ENCODE data around the gene CD274.

Gene CD274

DNA sequence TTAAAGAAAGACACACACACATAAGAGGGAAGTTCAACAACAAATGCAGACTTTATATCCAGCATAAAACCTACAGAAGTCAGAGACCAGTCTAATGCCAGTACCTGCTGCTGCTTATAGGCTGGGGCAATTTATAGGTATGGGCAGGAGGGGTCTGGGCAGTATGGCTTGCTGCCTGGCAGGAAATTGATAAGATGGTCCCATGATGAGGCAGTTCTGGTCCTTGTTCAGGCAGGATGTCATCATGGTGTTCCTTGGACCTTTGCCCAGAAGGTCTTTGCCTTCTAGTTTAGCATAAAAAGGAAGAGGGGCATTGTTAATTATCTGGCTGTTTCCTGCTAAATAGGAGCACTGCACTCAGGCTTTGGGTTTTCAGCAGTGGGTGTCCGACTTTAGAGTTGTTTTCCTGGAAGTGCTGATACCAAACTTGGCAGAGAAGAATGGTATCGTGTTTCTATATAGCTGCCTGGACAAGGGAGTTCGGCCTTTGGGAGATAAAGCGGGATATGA lies 49.6 kb downstream of the CD274 start:
- DNase-seq (ENCODE audit: low read depth in 2 of 2): no peak

DNA sequence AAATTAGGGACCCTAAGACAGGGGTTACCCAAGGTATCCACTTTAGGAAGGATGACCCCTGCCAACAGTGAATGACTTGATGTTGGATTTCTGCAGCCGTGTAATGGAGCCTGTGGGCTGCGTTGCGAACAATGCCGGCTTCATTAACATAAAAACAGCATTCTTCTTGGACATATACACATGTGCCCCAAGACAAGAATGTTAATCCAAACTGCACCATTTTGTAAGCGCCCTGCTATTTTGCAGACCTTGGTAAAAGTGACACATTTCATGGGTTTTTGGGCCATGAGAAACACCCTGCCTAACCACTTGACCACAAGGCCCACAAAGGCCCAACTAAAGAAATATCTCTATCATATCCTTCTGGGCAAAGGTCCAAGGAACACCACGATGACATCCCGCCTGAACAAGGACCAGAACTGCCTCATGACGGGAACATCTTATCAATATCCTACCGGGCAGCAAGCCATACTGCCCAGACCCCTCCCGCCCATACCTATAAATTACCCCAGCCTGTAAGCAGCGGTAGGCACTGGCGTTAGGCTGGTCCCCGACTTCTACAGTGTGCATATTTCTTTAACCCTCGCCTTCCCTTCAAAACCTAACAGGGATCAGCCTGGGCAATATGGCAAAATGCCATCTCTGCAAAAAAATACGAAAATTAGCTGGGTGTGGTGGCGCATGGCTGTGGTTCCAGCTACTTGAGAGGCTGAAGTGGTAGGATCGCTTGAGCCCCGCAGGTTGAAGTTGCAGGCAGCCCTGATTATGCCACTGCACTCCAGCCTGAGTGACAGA lies 50.3 kb downstream of the CD274 start:
- no peak for DNase-seq (ENCODE audit: low read depth in 2 of 2)

DNA sequence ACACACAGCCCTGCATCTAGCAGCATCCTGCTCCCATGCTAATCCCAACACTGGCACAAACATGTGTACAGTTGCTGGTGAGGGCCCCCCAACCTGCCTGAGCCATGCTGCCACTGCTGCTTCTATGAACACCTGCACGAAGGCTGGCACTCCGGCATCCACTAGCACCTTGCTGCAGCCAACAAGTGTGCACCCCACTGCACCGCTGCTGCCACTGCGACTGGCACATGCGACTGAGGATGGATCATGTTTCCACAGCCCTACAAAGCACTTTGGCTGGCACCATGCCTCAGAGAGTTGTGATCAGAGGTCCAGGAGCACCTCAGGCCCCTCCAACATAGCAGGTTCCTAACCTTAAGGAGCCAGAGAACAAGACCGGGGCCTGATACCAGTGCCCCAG lies 52.2 kb downstream of the CD274 start:
- no peak for DNase-seq (ENCODE audit: low read depth in 2 of 2)

DNA sequence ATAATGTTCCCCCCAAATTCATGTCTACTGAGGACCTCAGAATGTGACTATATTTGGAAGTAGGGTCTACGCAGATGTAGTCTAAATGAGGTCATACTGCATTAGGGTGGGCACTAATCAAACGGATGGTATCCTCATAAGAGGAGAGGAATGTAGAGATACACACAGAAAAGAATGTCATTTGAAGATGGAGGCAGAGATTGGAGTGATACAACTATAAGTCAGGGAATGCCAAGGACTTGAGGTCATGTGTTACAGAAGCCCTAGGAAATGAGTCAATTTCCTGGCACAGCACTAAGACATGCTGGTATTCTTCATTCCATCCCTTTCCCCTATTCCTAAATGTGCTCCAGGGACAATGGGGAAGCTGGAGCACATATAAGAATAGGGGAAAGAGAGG lies 59.2 kb downstream of the CD274 start:
- DNase-seq (ENCODE audit: low read depth in 2 of 2): no peak

DNA sequence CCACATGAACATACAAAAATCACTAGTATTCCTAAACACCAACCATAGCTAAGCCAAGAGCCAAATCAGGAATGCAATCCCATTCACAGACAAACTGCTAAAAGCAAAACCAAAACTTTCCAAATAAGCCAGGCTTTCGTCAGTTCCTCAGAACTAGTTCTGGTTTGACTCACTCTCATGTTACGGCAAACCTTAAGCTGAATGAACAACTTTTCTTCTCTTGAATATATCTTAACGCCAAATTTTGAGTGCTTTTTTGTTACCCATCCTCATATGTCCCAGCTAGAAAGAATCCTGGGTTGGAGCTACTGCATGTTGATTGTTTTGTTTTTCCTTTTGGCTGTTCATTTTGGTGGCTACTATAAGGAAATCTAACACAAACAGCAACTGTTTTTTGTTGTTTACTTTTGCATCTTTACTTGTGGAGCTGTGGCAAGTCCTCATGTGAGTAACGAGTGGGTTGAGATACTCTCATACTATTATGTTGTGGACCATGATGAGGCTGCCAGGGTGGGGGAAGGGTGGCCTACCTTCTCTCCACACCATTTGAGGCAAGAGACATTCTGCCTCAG lies 60.1 kb downstream of the CD274 start, which contains the start of gene PDCD1LG2:
Gene PDCD1LG2 (plus strand): TSS at position 172 of the 572 bp plus-strand sequence. CDS start 12,016 bp downstream, outside the sequence.
- DNase-seq (ENCODE audit: low read depth in 2 of 2): peak in 1 of 2 experiments; percentile 41

DNA sequence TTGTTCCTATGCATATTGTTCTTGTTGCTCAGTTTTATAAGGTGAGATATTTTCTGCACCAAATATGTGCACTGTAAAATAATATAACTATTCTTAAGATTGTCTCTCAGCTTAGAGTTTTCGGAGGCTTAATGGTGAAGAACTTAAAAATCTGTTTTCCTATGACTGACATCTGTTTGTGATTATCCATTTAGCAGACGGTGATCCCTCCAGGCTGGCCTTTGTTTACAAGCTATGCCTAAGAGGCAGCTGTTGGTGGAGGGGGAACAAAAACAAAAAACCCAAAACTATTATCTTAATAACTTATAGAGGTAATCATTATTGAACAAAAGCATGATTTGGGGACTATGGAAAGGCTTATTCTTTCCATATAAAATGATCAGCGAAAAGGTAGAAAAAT lies 60.6 kb downstream of the CD274 start:
- DNase-seq (ENCODE audit: low read depth in 2 of 2): no peak

DNA sequence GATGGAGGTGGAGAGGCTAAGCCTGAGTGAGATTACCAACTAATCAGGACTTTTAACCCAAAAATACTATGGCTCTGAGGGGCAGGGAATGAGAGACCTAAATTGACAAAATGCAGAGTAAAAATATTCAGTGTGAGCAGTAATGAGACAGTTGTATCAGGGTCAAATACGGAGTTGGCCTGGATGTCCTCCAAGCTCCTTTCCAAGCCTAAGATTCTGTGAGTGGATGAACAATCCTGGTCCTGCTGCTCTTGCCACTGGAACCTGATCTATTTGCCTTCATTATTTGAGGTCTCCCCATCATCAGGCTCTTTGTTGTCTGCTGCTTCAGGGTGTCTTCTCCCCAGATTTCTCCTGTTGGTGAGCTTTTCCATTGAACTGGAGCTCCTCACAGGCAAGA lies 61.1 kb downstream of the CD274 start:
- DNase-seq (ENCODE audit: low read depth in 2 of 2): no peak

DNA sequence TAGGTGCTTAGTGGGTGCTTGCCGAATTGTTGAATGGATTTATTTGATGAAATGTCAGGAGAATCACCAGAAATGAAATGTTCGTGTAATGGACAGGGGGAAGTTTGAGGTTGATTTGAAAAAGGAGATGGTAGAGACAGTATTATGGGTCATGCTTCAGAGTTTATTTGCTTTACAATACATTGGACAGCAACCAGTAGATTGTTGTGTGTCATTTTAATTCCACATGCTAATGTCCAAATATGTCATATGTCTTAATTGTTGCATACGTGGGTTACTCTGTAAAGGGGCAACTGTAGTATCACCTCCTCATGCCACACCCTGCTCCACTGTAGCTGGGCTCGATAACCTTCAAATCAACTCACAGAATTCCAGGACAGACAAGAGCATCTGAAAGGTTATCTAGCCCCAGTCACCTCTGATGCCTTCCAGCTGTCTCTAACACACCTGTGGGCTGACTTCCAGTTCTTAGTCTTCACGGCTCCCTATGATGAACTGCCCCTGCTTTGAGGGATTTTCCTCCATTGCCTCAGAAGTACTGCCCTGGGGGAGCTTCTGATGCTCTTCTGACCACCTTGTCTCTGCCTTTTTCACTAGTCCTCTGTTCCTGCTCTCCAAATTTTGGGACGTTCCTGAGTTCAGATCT lies 61.7 kb downstream of the CD274 start:
- DNase-seq (ENCODE audit: low read depth in 2 of 2): no peak

DNA sequence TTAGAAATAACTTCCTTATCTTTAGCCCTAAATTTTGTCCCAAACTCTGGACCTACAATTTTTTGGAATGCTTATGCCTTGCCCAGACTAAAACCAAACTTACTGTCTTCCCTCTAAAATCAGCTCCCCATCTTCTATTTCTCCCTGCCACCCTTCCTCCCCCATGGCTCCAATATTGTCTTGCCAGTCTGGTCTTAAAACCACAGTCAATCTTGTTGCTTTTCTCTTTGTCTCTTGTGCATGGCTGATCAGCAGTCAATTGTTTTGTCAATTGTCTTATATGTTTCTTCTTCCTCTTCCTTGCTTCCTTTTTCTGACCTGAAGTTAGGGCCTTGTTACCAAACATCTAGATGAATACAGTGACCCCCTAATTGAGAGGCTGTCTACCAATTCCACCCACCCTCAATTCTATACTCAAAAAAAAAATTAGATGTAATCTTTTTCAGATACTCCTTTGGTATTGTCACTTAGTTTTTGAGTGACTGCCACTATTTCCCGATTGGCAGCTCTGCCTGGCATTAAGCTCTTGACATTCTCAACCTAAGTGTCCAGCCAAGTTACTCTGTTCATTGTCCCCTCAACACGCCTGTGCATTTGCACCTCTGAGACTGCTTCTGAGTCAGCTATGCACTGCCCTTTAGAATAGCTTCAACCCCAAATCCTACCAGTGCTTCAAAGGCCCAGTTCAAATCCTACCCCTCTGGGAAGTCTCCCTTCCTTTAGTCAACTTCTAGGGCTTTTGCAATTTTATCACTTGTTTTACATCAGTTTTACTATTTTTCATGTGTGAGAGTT lies 62.5 kb downstream of the CD274 start:
- no peak for DNase-seq (ENCODE audit: low read depth in 2 of 2)

DNA sequence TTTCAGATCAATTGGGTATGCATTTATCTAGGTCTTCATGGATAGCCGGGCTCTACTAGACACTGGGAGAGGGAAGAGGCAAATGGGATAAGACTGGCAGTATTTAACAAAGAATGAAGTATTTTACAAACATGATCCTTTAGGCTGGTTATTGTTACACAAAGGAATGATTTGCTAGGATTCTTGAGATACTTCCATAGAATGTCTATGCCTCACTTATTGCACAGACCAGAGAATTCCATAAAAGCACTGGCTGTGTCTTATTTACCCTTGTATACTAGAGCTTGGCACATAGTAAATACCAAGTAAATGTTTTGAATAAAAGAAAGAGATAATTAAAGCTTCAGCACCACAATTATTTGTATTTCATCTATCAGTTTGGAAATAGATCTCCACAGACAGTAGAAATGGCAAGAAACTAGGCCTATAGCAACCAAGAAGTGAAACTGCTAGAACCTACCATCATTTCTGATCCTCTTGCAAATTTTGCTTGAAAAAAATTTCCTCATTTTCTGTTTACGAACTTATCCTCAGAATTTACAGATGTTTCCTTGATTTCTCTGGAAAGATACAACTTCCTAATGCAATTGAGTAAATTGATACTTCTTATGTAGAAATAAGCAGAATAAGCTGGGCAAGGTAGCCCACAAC lies 63.7 kb downstream of the CD274 start:
- DNase-seq (ENCODE audit: low read depth in 2 of 2): no peak

DNA sequence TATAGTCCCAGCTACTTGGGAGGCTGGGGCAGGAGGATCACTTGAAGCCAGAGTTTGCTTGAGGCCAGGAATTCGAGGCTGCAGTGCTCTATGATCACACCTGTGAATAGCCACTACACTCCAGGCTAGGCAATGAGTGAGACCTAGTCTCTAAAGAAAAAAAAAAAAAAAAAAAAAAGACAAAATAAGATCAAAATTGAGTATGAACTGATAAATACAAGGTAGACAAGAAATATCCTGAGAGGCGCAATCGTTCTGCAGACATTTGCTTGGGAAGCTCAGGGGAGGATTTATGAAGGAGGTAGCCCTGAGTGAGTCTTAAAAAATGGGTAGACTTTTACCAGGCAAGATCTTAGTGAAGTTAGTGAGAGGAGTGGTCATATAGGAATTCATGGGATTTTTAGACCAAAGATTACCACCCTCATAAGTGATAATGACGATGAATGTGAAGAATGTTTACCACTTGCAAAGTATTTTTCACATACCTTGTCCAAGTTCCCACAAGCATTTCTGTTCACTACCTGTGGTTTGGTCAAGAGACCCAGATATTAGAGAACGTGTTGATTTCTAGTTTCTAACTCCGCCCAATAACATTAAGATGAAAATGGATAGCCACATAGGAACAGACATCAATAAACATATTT lies 64.4 kb downstream of the CD274 start:
- DNase-seq (ENCODE audit: low read depth in 2 of 2): no peak

DNA sequence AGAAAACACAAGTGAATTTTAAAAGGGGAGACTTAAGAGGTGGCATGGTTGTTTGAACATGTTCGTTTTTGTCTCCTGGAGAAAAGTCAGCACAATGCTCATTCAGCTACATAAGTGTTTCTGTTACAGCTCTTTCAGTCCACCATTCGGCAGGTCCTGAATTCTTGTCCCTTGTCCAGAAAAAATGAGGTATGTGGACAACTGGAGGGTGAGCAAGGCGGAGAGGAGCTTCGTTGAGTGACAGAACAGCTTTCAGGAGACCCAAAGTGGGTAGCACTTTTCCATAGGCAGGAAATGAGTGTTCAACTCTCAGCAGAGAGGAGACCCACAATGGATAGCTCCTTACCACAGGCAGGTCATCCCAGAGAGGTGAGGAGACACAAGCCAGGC lies 64.9 kb downstream of the CD274 start:
- DNase-seq (ENCODE audit: low read depth in 2 of 2): no peak

DNA sequence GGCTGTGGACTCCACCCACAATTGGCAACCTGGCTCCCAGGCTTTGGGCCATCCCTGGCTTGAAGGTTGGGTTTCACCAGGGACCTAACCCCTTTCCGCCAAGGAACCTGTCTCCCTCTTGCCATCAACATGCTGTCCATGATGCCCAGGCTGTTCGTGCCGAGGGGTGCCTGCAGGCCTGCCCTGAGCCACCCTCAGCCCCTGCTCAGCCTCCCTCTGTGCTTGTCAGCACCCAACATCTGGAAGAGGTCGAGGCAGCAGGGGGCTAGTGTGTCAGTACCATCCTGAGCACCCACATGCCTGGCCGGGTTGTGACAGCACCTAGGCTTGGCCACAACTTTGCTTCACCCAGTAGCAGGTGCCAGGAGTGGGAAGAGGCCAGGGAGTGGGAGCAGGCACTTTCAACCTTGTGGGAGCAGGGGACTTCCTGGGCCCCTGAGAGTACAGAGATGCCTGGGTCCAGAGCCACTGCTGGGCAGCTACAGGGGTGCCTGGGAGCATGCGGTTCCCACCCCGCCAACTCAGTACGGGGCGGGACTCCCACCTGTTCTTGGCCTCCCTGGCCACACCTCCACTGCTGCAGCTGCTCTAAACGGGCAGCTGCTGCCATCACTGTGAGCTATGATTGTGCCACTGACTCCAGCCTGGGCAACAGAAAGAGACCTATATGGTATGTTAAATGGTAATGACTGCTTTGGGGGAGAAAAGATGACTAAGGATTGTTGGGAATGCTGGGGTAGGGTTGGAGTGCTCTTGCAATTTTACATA lies 66.3 kb downstream of the CD274 start:
- no peak for DNase-seq (ENCODE audit: low read depth in 2 of 2)

DNA sequence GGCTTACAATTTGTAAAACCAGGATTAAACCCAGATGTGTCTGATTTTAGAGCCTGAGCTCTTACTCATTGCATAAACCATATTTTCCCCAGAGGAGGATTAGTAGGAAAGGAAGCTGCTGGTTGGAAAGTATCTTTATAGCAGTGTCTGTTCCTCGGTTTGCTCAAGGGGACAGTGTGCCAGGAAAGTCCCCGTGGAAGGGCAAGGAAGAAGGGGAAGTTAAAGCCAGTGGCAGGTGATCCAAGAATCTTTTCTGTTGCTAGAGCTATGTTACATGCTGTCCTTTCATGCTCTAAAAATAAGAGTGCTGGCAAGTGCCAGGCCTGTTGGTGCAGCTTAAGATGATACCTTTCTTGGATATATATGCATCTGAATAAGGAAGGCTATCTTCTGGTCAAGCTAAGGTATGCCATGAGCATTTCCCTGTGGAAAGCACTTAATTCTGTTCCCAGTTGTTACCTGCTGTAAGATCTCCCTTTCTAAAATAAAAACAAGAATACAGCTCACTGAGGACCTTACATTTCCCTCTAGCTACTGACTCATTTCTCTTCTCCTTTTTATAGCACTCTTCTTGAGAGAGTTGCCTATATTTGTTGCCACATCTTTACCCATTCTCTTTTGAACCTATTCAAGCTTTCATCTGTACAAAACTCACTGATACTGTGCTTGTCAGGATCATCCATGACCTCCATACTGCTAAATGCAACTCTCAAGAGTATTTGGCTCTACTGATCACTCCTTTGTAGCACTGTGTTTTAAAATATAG lies 68.0 kb downstream of the CD274 start:
- DNase-seq (ENCODE audit: low read depth in 2 of 2): no peak

DNA sequence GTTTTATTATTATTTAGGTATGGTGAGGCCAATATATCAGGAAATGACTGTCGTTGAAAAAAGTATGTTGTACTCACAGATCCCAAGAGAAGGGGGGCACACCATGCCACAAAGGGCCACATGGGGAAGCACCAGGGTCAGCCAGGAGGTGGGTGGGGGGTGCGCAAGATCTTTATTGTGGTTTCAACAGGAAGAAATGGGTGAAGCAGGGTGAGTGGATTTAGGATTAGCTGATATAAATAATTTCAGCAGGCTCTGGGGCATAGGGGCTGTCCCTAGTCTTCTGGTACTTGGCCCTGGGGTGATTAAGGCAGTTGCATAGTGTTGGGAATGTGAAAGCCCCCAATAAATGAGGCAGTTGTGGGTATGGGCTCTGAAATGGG lies 68.6 kb downstream of the CD274 start:
- peak in 1 of 2 experiments; percentile 36 for DNase-seq (ENCODE audit: low read depth in 2 of 2)

Measured in stimulated activated CD4-positive, alpha-beta T cell treated with anti-CD3 and anti-CD28 coated beads, Interleukin-12 subunit alpha, Interleukin-12 subunit beta, amount 100 ng/mL, for 24 hours (primary cell).